GM12878 (cell line): ENCODE measurements around the gene TRABD2B. TPM values are rescaled to one million over a fixed set of nuclear protein-coding genes. Genes with fewer than 3 reads are reported as not detected.

Experiments used
- ATAC-seq: fragments of 200-7000 bp; cut with Tn5 transposase; 3 replicates; pipeline ENCODE4 v1.9.1; 2020; ENCODE audit warnings: mild to moderate bottlenecking, moderate library complexity
- BruUV-seq: library from RNA; stranded (reverse); fragments of 400-500 nt; replicated peaks from 2 replicates; lab custom pipeline; 2021; lab: Mats Ljungman, UMichigan
- CTCF ChIA-PET: fragments of 300-600 bp; sonication (Branson Sonifier 250); formaldehyde crosslinking; extraction: SDS; loops from one replicate; lab custom pipeline; 2021; ENCODE audit warnings: inconsistent platforms; lab: Yijun Ruan, JAX
- POLR2A ChIA-PET: fragments of 350-600 bp; formaldehyde crosslinking; extraction: SDS; loops from one replicate; lab custom pipeline; 2021; ENCODE audit warnings: inconsistent platforms; lab: Charles Lee
- RAD21 ChIA-PET: fragments of 300-600 bp; sonication (Branson Sonifier 250); formaldehyde crosslinking; loops from one replicate; lab custom pipeline; 2023; ENCODE audit warnings: antibody characterized with exemption; ENCODE audit not compliant: unreplicated experiment; lab: Charles Lee
- SMC1A ChIA-PET: fragments of 300-600 bp; sonication (Branson Sonifier 250); formaldehyde crosslinking; loops from one replicate; lab custom pipeline; 2023; ENCODE audit not compliant: unreplicated experiment, uncharacterized antibody; lab: Charles Lee
- DNase-seq: peaks from one replicate; pipeline ENCODE4 v3.0.0-alpha.2; 2011; ENCODE audit warnings: low read depth, low spot score
- FAIRE-seq: peaks from 3 replicates; lab custom pipeline; 2011; peaks lifted over from hg19 to GRCh38; lab: Jason Lieb, UNC
- H2AFZ ChIP-seq: 2 replicates; pipeline ENCODE4 v1.6.0; 2011; ENCODE audit warnings: low read depth, low read length, control low read depth; ENCODE audit not compliant: control insufficient read depth
- H3K27ac ChIP-seq: 2 replicates; pipeline ENCODE4 v1.5.1; 2011; ENCODE audit warnings: control low read depth; ENCODE audit not compliant: control insufficient read depth, insufficient read depth
- H3K27me3 ChIP-seq, 2 experiments: replicated peaks in 1 of 2; 2 replicates each; pipeline versions ENCODE4 v1.6.0 to v1.6.1; 2011; ENCODE audit warnings: low read length in 1 of 2; ENCODE audit not compliant: control insufficient read depth in 2 of 2, insufficient read depth in 2 of 2
- H3K36me3 ChIP-seq, 2 experiments: 2 replicates each; pipeline ENCODE4 v1.5.1; 2011; ENCODE audit warnings: low read length in 1 of 2; ENCODE audit not compliant: control insufficient read depth in 2 of 2, insufficient read depth in 2 of 2
- H3K4me1 ChIP-seq: 2 replicates; pipeline ENCODE4 v1.6.1; 2011; ENCODE audit warnings: mild to moderate bottlenecking, low read length, moderate library complexity, mixed read lengths; ENCODE audit not compliant: control insufficient read depth, insufficient read depth
- H3K4me2 ChIP-seq: 2 replicates; pipeline ENCODE4 v1.6.0; 2011; ENCODE audit warnings: control low read depth; ENCODE audit not compliant: control insufficient read depth, insufficient read depth
- H3K4me3 ChIP-seq: fragments of 200-600 bp; sonication (generic); 2 replicates; pipeline ENCODE4 v1.5.1; 2016
- H3K79me2 ChIP-seq: 2 replicates; pipeline ENCODE4 v1.6.0; 2011; ENCODE audit warnings: low read length; ENCODE audit not compliant: control insufficient read depth, insufficient read depth
- H3K9ac ChIP-seq: 2 replicates; pipeline ENCODE4 v1.8.0; 2011; ENCODE audit warnings: low read length, control low read depth, mixed read lengths; ENCODE audit not compliant: control insufficient read depth, insufficient read depth
- H3K9me3 ChIP-seq: replicated peaks from 3 replicates; pipeline ENCODE4 v1.5.1; 2011; ENCODE audit warnings: mild to moderate bottlenecking, low read length; ENCODE audit not compliant: control insufficient read depth, insufficient read depth
- H4K20me1 ChIP-seq: 2 replicates; pipeline ENCODE4 v1.6.0; 2011; ENCODE audit not compliant: control insufficient read depth, insufficient read depth
- CREM ChIP-seq: IDR thresholded peaks from 2 replicates; pipeline ENCODE4 v1.6.1; 2014; ENCODE audit warnings: antibody characterized with exemption, low read depth
- DPF2 ChIP-seq: fragments of 450-650 bp; IDR thresholded peaks from 2 replicates; pipeline ENCODE4 v1.6.1; 2017; ENCODE audit warnings: mild to moderate bottlenecking
- HDAC2 ChIP-seq: fragments of 200-600 bp; sonication (generic); IDR thresholded peaks from 2 replicates; pipeline ENCODE4 v1.6.1; 2017
- JUND ChIP-seq: IDR thresholded peaks from 2 replicates; pipeline ENCODE4 v1.6.1; 2012; ENCODE audit warnings: low read depth, mild to moderate bottlenecking, low read length, improper control_type of control experiment, moderate library complexity
- MYC ChIP-seq: IDR thresholded peaks from 2 replicates; pipeline ENCODE4 v1.6.1; 2011; ENCODE audit warnings: mild to moderate bottlenecking, low read length, moderate library complexity, inconsistent platforms; ENCODE audit not compliant: insufficient read depth, insufficient replicate concordance, insufficient read length, severe bottlenecking
- NFYB ChIP-seq: IDR thresholded peaks from 2 replicates; pipeline ENCODE4 v1.6.1; 2011; ENCODE audit warnings: low read depth, mild to moderate bottlenecking, low read length, improper control_type of control experiment, moderate library complexity; ENCODE audit not compliant: insufficient read depth
- NR2F1 ChIP-seq: fragments of 450-650 bp; conservative IDR thresholded peaks from 2 replicates; pipeline ENCODE4 v1.6.1; 2017; ENCODE audit warnings: mild to moderate bottlenecking
- PAX5 ChIP-seq: IDR thresholded peaks from 2 replicates; pipeline ENCODE4 v1.6.1; 2011; ENCODE audit warnings: low read depth, low read length, borderline replicate concordance
- PML ChIP-seq: IDR thresholded peaks from 2 replicates; pipeline ENCODE4 v1.6.1; 2012; ENCODE audit warnings: low read length, inconsistent platforms
- POLR2AphosphoS5 ChIP-seq: IDR thresholded peaks from 2 replicates; pipeline ENCODE4 v1.6.1; 2011; ENCODE audit warnings: mild to moderate bottlenecking, low read length, inconsistent platforms
- RCOR1 ChIP-seq: conservative IDR thresholded peaks from 2 replicates; pipeline ENCODE4 v1.6.1; 2012; ENCODE audit warnings: low read depth, low read length, improper control_type of control experiment
- TARDBP ChIP-seq: IDR thresholded peaks from 2 replicates; pipeline ENCODE4 v1.6.1; 2016; ENCODE audit warnings: borderline replicate concordance
- TCF12 ChIP-seq: IDR thresholded peaks from 2 replicates; pipeline ENCODE4 v1.6.1; 2011; ENCODE audit warnings: low read depth, mild to moderate bottlenecking, low read length
- TCF3 ChIP-seq: IDR thresholded peaks from 2 replicates; pipeline ENCODE4 v1.6.1; 2012; ENCODE audit warnings: low read depth, mild to moderate bottlenecking, low read length, borderline replicate concordance; ENCODE audit not compliant: insufficient read depth
- TCF7 ChIP-seq: IDR thresholded peaks from 2 replicates; pipeline ENCODE4 v1.6.1; 2014; ENCODE audit warnings: antibody characterized with exemption, borderline replicate concordance
- ZSCAN29 ChIP-seq: fragments of 450-650 bp; IDR thresholded peaks from 2 replicates; pipeline ENCODE4 v1.6.1; 2017; ENCODE audit warnings: mild to moderate bottlenecking, moderate library complexity
- WGBS: methylation state at CpG from one replicate; pipeline ENCODE4 v1.1.6; 2016; ENCODE audit warnings: low lambda C conversion rate; ENCODE audit not compliant: insufficient replicate concordance, insufficient coverage; ENCODE audit errors: missing lambda C conversion rate; 5-methylcytosine and 5-hydroxymethylcytosine counted together
- in situ Hi-C: fragments of 300-500 bp; cut with MboI; formaldehyde crosslinking; loops from 9 replicates; pipeline ENCODE4 v1.14.3; 2018; ENCODE audit warnings: mixed read lengths
- intact Hi-C: fragments of 100-400 bp; cut with micrococcal nuclease; formaldehyde crosslinking; loops from one replicate; pipeline ENCODE4 v1.14.2; 2022; ENCODE audit not compliant: unreplicated experiment
- polyA plus RNA-seq, 11 experiments: library from polyadenylated mRNA; depleted of rRNA in 4 of 11; unstranded in 6 of 11; stranded (reverse) in 5 of 11; fragments of >200 nt; fragmentation: Nextera tagmentation in 4 of 11; fragmentation: Illumina TruSeq in 1 of 11; extraction: Ambion mirVana in 4 of 11; extraction: Trizol in 1 of 11; gene quantifications; 1 replicate in 1 of 11; 2 replicates in 10 of 11; pipeline versions ENCODE4 v1.2.1 to v1.2.3, GENCODE V29; 2011 to 2016; ENCODE audit warnings: inconsistent platforms in 2 of 11, missing spikeins in 2 of 11, low read depth in 1 of 11
- total RNA-seq, 4 experiments: library from RNA; depleted of rRNA in 3 of 4; stranded (reverse); fragments of >200 nt in 3 of 4; fragmentation: Illumina TruSeq in 1 of 4; extraction: Trizol in 1 of 4; gene quantifications; 2 replicates each; pipeline versions ENCODE4 v1.2.1 to v1.2.3, GENCODE V29; 2013 to 2021
- TF ChIP-seq, protein P1 (sequence below): fragments of 450-650 bp; IDR thresholded peaks from 2 replicates; pipeline ENCODE4 v1.6.1; 2017; ENCODE audit warnings: mild to moderate bottlenecking, low read depth, inconsistent platforms; ENCODE audit not compliant: poor library complexity, severe bottlenecking

The TRABD2B gene
- total and polyA plus RNA-seq, 10 of the 15 experiments (the other 5 are each of a cell fraction or from before 2014, with no cell fraction given): not detected

GRCh38 chr1:47824297-47824696 lies 172.9 kb downstream of the TRABD2B start (continued):
- TF ChIP-seq ZSCAN29 (no peak), HDAC2 (no peak), NFYB (no peak), MYC (no peak)

GRCh38 chr1:47823040-47823808 lies 174.0 kb downstream of the TRABD2B start:
- TF ChIP-seq PML (no peak), MYC (no peak), POLR2AphosphoS5 (no peak), TCF7 (no peak), CREM (no peak), TCF3 (no peak), RCOR1 (no peak), TARDBP (no peak), TCF12 (no peak), JUND (no peak), PAX5 (no peak), NR2F1 (no peak), DPF2 (no peak)
- TF ChIP-seq, protein P1, sequence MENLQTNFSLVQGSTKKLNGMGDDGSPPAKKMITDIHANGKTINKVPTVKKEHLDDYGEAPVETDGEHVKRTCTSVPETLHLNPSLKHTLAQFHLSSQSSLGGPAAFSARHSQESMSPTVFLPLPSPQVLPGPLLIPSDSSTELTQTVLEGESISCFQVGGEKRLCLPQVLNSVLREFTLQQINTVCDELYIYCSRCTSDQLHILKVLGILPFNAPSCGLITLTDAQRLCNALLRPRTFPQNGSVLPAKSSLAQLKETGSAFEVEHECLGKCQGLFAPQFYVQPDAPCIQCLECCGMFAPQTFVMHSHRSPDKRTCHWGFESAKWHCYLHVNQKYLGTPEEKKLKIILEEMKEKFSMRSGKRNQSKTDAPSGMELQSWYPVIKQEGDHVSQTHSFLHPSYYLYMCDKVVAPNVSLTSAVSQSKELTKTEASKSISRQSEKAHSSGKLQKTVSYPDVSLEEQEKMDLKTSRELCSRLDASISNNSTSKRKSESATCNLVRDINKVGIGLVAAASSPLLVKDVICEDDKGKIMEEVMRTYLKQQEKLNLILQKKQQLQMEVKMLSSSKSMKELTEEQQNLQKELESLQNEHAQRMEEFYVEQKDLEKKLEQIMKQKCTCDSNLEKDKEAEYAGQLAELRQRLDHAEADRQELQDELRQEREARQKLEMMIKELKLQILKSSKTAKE: no peak
- no peak overlapping the region for H3K4me3 ChIP-seq
- ATAC-seq (no peak), FAIRE-seq (no peak), DNase-seq (no peak)
- no peak overlapping the region for H3K9ac ChIP-seq
- RAD21 ChIA-PET: no interaction called here
- BruUV-seq: no TSS peak
- intact Hi-C loops: no loop called here
- in situ Hi-C loops: no loop called here
- no peak overlapping the region for H2AFZ ChIP-seq
- SMC1A ChIA-PET: interaction anchor here (0.6 kb wide), 1 partner anchor 18 kb away, joined by 4 read pairs; no protein-coding TSS in a partner anchor
- no peaks in the 10 kb centered on the region; the same call in 1 of the 2 replicates for H4K20me1 ChIP-seq
- H3K9me3 ChIP-seq: no peaks in the 10 kb centered on the region
- H3K79me2 ChIP-seq: no peaks in the 10 kb centered on the region
- H3K4me2 ChIP-seq: no peak overlapping the region
- WGBS: 9% methylated on average over 9 of the region's 9 CpGs
- peaks cover 0 to 6% of the 10 kb centered on the region in 2 experiments; a peak in 2 of 4 replicates for H3K27me3 ChIP-seq
- H3K4me1 ChIP-seq: no peaks in the 10 kb centered on the region
- CTCF ChIA-PET: interaction anchor here (0.6 kb wide), 1 partner anchor 392 kb away, joined by 3 read pairs; no protein-coding TSS in a partner anchor
- H3K27ac ChIP-seq: no peak overlapping the region
- POLR2A ChIA-PET: no interaction called here
- no peaks in the 10 kb centered on the region for H3K36me3 ChIP-seq
